Upper lobe of left lung (tissue), 4 donors: ENCODE data around the gene PCNX2.

Experiments
- CTCF ChIP-seq, 6 experiments: fragments of 450-650 bp in 4 of 6; fragments of 200-600 bp in 2 of 6; sonication (generic) in 2 of 6; IDR thresholded peaks; one replicate each; pipeline ENCODE4 v1.5.1; 2016 to 2019; ENCODE audit warnings: antibody characterized with exemption in 6 of 6
- POLR2A ChIP-seq, 4 donors: fragments of 450-650 bp; IDR thresholded peaks; one replicate each; pipeline ENCODE4 v1.5.1; 2016 to 2017; ENCODE audit warnings: antibody characterized with exemption in 4 of 4, mild to moderate bottlenecking in 2 of 4
- POLR2AphosphoS5 ChIP-seq, 2 donors: sonication (generic); formaldehyde crosslinking; IDR thresholded peaks; one replicate each; pipeline ENCODE4 v1.5.1; 2017; ENCODE audit warnings: antibody characterized with exemption in 2 of 2

- TF ChIP-seq CTCF (IDR thresholded peaks at IDR 0.05) (no peak), POLR2A (IDR thresholded peaks at IDR 0.05) (no peak), POLR2AphosphoS5 (IDR thresholded peaks at IDR 0.05) (no peak)
These were observed 15.6 kb downstream of the PCNX2 start for GRCh38 chr1:233279971-233280370.
